NCI-H69 (cell line): ENCODE data around the gene SEH1L.
"Not testable (repeated sequence)": the region's sequence is repeated elsewhere in the genome, so short reads cannot be mapped to it uniquely, and the experiment has no call there.

Experiments used
- DNase-seq: peaks from one replicate; lab custom pipeline; 2025; lab: John Stamatoyannopoulos, UW

Gene SEH1L, protein sequence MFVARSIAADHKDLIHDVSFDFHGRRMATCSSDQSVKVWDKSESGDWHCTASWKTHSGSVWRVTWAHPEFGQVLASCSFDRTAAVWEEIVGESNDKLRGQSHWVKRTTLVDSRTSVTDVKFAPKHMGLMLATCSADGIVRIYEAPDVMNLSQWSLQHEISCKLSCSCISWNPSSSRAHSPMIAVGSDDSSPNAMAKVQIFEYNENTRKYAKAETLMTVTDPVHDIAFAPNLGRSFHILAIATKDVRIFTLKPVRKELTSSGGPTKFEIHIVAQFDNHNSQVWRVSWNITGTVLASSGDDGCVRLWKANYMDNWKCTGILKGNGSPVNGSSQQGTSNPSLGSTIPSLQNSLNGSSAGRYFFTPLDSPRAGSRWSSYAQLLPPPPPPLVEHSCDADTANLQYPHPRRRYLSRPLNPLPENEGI

DNA sequence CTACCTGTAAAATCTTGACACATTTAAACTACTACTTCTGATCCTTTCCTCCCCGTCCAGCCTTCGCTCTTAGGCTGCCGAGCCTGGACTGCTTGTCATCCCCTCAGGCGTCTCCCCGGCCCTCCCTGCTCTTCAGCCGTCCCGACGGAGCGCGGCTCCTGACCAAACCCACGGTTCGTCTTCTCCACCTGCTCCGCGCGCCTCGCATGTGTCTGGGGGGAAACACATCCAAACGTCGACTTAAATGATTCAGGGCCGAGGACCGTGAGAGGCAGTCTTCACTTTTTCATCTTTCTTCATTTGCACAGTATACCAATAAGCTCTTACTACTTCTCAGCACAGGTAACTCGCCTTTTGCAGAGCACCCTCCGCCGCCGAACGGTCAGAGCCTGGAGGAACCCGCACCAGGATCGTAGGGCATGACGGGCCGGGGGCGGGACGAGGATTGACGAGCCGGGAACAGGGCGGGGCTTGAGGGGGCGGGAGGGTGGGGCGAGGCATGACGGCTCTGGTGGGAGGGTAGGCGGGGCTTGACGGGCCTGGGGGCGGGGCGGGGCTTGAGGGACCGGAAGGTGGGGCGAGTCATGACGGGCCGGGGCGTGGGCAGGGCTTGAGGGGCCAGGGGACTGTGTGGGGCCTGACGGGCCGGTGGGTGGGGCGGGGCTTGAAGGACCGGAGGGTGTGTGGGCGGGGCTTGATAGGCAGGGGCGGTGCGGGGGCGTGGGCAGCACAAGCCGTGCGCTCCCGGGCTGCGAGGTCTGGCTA is at the start of gene SEH1L:
SEH1L (plus strand) TSS at position 727 of the 765 bp plus-strand sequence. CDS start 111 bp downstream, outside the sequence.
- DNase-seq, result peak; percentile 100

- DNase-seq, result not testable (repeated sequence)
Observed at GRCh38 chr18:12901208-12901607, 46.6 kb upstream of the SEH1L start.

GRCh38 chr18:12904012-12904516 is 43.7 kb upstream of the SEH1L start:
- peak; percentile 87 for DNase-seq

DNA sequence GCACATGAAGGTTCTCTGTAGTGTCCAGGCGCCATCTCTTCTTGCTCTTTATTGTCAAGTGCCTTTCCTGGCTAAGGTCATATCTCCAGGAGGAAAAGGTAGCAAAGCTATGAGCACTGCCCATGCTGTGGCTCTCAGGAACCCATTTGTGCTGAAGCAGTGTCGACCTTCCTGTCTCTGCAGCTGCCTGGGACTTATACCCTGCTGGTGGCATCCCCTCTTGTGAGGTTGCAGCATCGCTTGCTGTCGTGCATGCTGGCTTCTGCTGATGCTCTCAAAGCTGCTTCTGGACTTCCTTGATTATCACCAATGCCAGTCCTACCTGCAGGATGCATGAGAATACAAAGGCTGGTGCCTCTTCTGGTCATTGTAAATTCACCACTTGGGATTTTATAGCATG is 41.7 kb upstream of the SEH1L start:
- DNase-seq, result no peak

DNA sequence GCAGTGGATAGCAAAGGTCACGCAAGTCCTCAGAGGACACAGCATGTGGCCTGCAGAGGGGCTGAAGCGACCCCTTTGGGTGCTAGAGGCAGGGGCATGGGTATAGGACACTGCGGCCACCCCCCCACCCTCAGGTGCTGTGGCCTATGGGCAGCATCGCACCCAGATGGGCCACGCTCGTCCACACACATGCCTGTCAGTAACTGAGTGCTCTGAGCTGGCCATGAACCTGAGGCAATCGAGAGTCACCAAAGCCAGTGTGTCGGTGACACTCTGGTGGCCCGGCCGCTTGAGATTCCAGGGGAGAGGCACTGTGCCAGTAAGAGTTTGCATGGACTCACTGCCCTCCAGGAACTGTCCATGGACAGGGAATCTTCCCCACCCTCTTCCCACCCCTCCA is 41.0 kb upstream of the SEH1L start:
- no peak for DNase-seq

GRCh38 chr18:12907258-12907925 is 40.4 kb upstream of the SEH1L start:
- DNase-seq, result no peak

- DNase-seq, result no peak
Observed at GRCh38 chr18:12908706-12909105, 39.1 kb upstream of the SEH1L start.

DNA sequence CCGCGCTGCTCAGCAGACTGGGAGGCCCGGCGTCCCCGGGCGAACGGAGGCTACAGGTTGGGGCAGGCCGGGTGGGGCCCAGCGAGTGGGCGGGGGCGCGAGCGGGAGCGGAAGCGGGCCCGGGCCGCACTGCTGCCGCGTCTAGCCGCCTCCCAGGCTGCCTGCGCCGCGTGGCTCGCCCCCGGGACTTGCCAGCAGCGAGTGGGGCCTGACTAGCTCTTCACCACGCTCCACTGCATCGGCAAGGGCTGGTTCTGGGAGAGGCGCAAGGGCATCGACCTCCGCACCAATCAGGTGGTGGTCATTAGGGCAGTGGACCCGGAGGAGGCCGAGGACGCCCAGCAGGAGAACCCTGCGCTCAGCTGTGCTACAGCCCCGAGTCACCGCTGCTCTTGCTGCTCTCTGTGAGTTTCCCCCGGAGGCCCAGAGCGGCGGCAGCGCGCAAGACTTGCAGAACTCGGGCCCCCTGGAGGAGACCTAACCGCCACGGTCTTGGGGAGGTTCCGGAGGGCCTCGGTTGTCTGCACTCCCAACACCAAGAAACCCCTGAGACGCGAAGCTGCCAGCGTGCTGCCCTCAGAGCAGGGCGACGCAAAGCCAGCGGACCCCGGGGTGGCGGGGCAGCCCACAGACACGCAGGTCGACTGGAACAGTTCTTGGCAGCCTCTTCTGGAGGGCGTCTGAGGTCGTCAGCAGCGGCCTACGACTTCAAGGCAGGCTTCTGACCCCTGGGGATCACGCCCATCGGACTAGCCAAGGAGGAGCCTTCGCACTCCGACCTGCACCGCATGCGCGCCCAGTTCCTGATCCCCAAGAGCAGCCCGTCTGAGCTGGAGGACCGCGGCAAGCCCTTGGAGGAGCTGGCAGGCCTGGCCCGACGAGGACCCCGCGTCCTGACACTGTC is 36.5 kb upstream of the SEH1L start:
- no peak for DNase-seq

DNA sequence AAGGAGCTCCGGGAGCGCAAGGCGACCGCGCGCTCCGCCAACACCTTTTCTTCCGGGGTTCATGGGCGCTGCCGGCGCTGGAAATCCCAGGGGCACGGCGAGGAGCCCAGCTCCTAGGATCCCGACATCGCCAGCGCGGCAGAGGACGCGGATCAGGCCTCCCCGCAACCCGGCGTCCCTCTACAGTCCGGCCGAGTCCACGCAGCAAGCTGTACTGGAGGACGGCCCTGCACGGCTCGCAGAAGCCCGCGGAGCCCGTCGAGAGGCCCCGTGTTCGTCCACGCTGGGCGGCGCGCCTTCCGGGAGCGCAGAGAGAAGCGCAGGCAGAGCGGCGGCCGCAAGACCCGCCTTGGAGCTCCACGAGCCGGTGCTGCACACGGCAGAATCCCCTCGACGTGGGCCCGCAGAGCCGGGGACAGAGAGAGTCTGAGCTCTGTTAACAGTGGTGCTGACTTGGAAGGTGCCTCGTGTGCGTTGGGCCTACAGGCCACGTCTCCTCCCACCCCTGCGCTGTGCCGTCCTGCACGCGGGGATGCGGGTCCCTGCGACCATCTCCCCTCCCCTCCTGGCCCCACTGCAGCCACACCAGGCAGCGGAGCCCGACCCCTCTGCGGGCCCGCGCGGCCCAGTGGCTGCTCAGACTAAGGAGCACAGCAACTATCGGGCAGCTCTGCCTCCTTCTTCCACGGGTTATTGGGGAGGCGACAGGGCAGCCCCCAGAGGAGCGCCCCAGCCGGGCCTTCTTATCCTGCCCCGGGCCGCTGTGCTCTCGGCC is 35.7 kb upstream of the SEH1L start:
- DNase-seq, result no peak

DNA sequence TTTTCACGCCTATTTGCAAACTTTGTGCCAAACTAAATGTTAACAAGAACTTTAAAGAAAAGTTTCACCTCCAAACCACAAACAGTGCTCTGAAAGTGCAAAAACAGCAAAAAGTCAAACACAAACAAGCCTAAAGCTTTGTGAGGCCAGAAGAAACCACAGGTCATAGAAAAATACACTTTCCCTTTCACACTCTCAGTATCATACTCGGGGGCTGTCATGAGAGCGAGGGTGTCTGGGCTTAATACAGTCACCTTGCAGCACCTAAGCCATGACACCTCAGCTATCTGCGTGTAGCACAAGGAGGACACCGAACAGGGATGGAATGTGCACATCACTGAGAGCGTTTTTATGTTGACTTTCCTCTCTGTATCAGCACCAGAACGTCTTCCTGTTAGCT is 26.6 kb upstream of the SEH1L start:
- DNase-seq, result no peak

- DNase-seq, result no peak
Observed at GRCh38 chr18:12922266-12922665, 25.5 kb upstream of the SEH1L start.

DNA sequence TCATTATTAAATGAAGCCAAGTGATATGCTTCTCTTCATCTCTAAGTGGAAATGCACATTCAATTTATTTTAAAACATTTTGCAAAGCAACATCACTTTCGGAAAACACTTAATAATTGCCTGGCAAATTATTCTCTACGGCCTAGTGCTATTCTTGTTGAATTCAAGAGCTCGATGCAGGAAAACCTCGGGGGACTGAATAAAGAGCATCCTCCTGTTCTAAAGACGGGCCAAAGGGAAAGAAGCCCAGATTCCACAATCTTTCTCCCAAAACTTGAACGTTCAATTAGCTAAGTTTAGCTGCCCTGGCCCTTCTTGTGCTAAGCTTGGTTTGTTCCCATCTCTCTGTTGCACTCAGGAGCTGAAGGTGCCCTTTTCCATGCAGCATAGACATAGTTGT is 23.2 kb upstream of the SEH1L start:
- no peak for DNase-seq

GRCh38 chr18:12928206-12928605 is 19.6 kb upstream of the SEH1L start:
- no peak for DNase-seq

DNA sequence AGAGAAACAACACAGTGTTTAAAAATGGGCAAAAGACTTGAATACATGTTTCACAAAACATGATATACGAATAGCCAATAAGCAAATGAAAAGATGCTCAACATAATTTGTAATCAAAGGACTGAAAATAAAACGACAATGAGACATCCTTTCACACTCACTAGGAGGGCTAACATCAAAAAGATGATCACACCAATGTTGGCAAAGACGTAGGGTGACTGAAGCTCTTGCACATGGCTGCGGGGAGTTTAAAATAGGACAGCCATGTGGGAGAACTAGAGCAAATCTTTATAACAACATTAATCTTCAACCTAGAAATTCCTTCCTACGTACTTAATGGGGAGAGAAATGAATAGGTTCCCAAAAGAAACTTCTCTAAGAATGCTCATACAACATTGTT is 19.2 kb upstream of the SEH1L start:
- DNase-seq, result no peak

- DNase-seq, result no peak
Observed at GRCh38 chr18:12929477-12930083, 18.2 kb upstream of the SEH1L start.

DNA sequence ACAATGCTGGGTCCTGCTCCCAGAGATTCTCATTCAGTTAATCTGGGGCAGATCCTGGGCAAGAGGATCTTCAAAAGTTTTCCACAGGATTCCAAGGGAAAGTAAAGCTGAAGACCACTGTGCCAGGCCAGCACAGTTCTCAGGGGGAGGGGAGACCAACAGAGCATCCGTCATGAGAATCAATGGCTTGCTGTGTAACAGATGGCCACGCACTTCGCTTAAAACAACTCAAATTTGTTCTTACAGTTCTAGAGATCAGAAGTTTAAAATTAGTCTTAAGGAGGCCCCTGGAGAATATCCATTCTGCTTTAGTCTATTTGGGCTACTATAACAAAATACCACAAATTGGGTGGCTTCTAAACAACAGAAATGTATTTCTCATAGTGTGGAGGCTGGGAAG is 17.4 kb upstream of the SEH1L start:
- no peak for DNase-seq

DNA sequence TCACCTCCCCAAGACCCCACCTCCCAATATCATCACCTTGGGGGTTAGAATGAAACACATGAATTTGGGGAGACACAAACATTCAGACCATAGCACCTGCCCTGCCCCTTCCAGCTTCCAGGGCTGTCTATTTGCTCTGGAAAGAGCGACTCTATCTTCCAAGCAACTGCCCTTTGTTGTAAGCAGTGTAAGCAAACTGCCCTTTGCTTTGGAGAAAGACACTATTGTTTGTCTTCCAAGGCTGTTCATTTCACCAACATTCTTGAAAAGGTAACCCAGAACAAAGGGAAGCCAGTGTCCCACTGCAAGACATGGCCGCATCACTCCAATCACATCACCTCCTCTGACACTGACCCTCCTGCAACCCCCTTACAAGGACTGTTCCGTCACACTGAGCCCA is 16.9 kb upstream of the SEH1L start:
- DNase-seq, result no peak

- DNase-seq, result no peak
Observed at GRCh38 chr18:12933327-12933726, 14.5 kb upstream of the SEH1L start.

- peak; percentile 87 for DNase-seq
Observed at GRCh38 chr18:12934454-12935071, 13.2 kb upstream of the SEH1L start.

DNA sequence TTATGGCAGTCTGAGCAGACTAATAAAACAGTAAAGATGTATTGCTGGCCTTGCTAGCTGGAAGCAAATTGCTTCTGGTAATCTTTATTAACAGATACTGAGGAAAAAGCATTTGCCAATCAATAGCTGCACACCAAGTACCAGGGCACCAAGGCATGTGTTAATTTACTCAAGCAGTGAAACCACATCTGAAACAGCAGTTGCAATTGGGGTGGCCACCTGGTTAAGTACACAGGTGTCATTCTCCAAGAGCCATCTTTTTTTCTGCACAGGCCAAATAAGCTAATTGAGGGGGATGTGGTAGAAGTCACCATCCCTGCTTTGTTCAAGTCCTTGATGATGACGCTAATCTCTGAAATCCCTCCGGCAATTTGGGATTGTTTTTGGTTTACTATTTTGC is 8.6 kb upstream of the SEH1L start:
- peak; percentile 65 for DNase-seq
